K562 (cell line): Measurements from ENCODE around the gene MAL. TPM values are rescaled to one million over a fixed set of nuclear protein-coding genes. Genes with fewer than 3 reads are reported as not detected.

Experiments used
- ATAC-seq: fragments of 200-7000 bp; cut with Tn5 transposase; 3 replicates; pipeline ENCODE4 v1.9.1; 2020; ENCODE audit warnings: moderate library complexity
- BruUV-seq: library from RNA; stranded (reverse); fragments of 400-500 nt; replicated peaks from 2 replicates; lab custom pipeline; 2021; lab: Mats Ljungman, UMichigan
- CTCF ChIA-PET: fragments of 300-600 bp; formaldehyde crosslinking; extraction: SDS; loops from one replicate; lab custom pipeline; 2021; ENCODE audit warnings: low intra/inter-chr PET ratio; lab: Yijun Ruan, JAX
- POLR2A ChIA-PET: fragments of 300-600, 350-650 bp; sonication (Branson Sonifier 250); formaldehyde crosslinking; extraction: SDS; loops from one replicate; lab custom pipeline; 2021; ENCODE audit warnings: antibody characterized with exemption, inconsistent platforms; lab: Yijun Ruan, JAX
- DNase-seq, 4 experiments: peaks; one replicate each; pipeline versions ENCODE4 v3.0.0 to v3.0.0-alpha.2; 2011 to 2018; ENCODE audit warnings: low spot score in 3 of 4, mixed read lengths in 3 of 4; ENCODE audit errors: extremely low read depth in 1 of 4
- FAIRE-seq: peaks from 2 replicates; lab custom pipeline; 2011; peaks lifted over from hg19 to GRCh38; lab: Jason Lieb, UNC
- H2AFZ ChIP-seq: 2 replicates; pipeline ENCODE4 v1.6.0; 2011; ENCODE audit warnings: low read depth, low read length, control low read depth, inconsistent platforms
- H3K27ac ChIP-seq: fragments of 200-600 bp; 3 replicates; pipeline ENCODE4 v1.8.0; 2011; ENCODE audit warnings: low read depth, mild to moderate bottlenecking, control low read depth, inconsistent platforms, low read length, moderate library complexity, mixed read lengths; ENCODE audit errors: extremely low read depth
- H3K27me3 ChIP-seq, 2 experiments: fragments of 300-600 bp in 1 of 2; 2 replicates in 1 of 2; 3 replicates in 1 of 2; pipeline versions ENCODE4 v1.6.0 to v1.8.0; 2011; ENCODE audit warnings: inconsistent platforms in 2 of 2, low read length in 2 of 2, mild to moderate bottlenecking in 1 of 2, mixed read lengths in 1 of 2, moderate library complexity in 1 of 2; ENCODE audit not compliant: control insufficient read depth in 2 of 2, insufficient read depth in 2 of 2
- H3K36me3 ChIP-seq: fragments of 300-600 bp; 3 replicates; pipeline ENCODE4 v1.8.0; 2011; ENCODE audit warnings: mild to moderate bottlenecking, low read length, inconsistent platforms; ENCODE audit not compliant: control insufficient read depth, insufficient read depth
- H3K4me1 ChIP-seq, 2 experiments: fragments of 200-600 bp in 1 of 2; replicated peaks in 1 of 2; 2 replicates in 1 of 2; 3 replicates in 1 of 2; pipeline versions ENCODE4 v1.5.1 to v1.8.0; 2011; ENCODE audit warnings: inconsistent platforms in 2 of 2, low read length in 2 of 2, mild to moderate bottlenecking in 1 of 2, mixed read lengths in 1 of 2, moderate library complexity in 1 of 2; ENCODE audit not compliant: control insufficient read depth in 2 of 2, insufficient read depth in 2 of 2
- H3K4me2 ChIP-seq: 2 replicates; pipeline ENCODE4 v1.6.1; 2011; ENCODE audit warnings: low read length, control low read depth, inconsistent platforms, mixed read lengths; ENCODE audit not compliant: insufficient read depth
- H3K4me3 ChIP-seq: fragments of 200-600 bp; sonication (generic), shearing (Covaris generic); 2 replicates; pipeline ENCODE4 v1.5.1; 2016; ENCODE audit warnings: control low read depth, inconsistent platforms
- H3K79me2 ChIP-seq: fragments of 200-600 bp; 3 replicates; pipeline ENCODE4 v1.8.0; 2011; ENCODE audit warnings: low read length, inconsistent platforms; ENCODE audit not compliant: control insufficient read depth, insufficient read depth
- H3K9ac ChIP-seq, 2 experiments: 2 replicates each; pipeline versions ENCODE4 v1.6.0 to v1.6.1; 2011; ENCODE audit warnings: low read depth in 2 of 2, low read length in 2 of 2, control low read depth in 1 of 2, inconsistent platforms in 1 of 2, mild to moderate bottlenecking in 1 of 2, mixed read lengths in 1 of 2; ENCODE audit not compliant: insufficient read depth in 1 of 2
- H3K9me1 ChIP-seq: one replicate; pipeline ENCODE4 v1.6.0; 2011; ENCODE audit warnings: inconsistent platforms, mild to moderate bottlenecking, low read length, moderate library complexity; ENCODE audit not compliant: control insufficient read depth, insufficient read depth
- H3K9me3 ChIP-seq: replicated peaks from 2 replicates; pipeline ENCODE4 v1.5.1; 2011; ENCODE audit warnings: low read depth, low read length, inconsistent platforms; ENCODE audit not compliant: control insufficient read depth, insufficient read depth
- H4K20me1 ChIP-seq: replicated peaks from 2 replicates; pipeline ENCODE4 v1.6.1; 2011; ENCODE audit warnings: low read length, inconsistent platforms, mixed read lengths; ENCODE audit not compliant: control insufficient read depth, insufficient read depth
- CREB5 ChIP-seq: fragments of 250-450 bp; sonication (Bioruptor Pico); IDR thresholded peaks from 2 replicates; pipeline ENCODE4 v1.5.0; 2020; ENCODE audit warnings: mild to moderate bottlenecking
- CTCF ChIP-seq, 3 experiments: IDR thresholded peaks in 2 of 3; conservative IDR thresholded peaks in 1 of 3; 2 replicates each; pipeline ENCODE4 v1.5.1; 2011 to 2012; ENCODE audit warnings: low read length in 3 of 3, mild to moderate bottlenecking in 3 of 3, control low read depth in 2 of 3, improper control_type of control experiment in 1 of 3, inconsistent platforms in 1 of 3, low read depth in 1 of 3, mixed read lengths in 1 of 3, moderate library complexity in 1 of 3; ENCODE audit not compliant: insufficient read depth in 2 of 3
- CTCFL ChIP-seq: IDR thresholded peaks from 2 replicates; pipeline ENCODE4 v1.6.1; 2011; ENCODE audit warnings: borderline replicate concordance, low read depth, mild to moderate bottlenecking, moderate library complexity, low read length; ENCODE audit not compliant: insufficient read depth, poor library complexity, severe bottlenecking
- FIP1L1 ChIP-seq: fragments of 200-400 bp; formaldehyde crosslinking; IDR thresholded peaks from 2 replicates; pipeline ENCODE4 v1.6.1; 2018; ENCODE audit warnings: mild to moderate bottlenecking, low read depth, low read length; ENCODE audit not compliant: poor library complexity, severe bottlenecking
- IRF2 ChIP-seq: sonication (generic); formaldehyde crosslinking; IDR thresholded peaks from 2 replicates; pipeline ENCODE4 v1.8.1; 2022; ENCODE audit warnings: mild to moderate bottlenecking, missing genetic modification reagents
- MXI1 ChIP-seq: IDR thresholded peaks from 2 replicates; pipeline ENCODE4 v1.6.1; 2011; ENCODE audit warnings: low read depth, mild to moderate bottlenecking, improper control_type of control experiment, low read length
- ZNF212 ChIP-seq: fragments of 450-650 bp; formaldehyde crosslinking; IDR thresholded peaks from 2 replicates; pipeline ENCODE4 v1.4.0; 2020; ENCODE audit warnings: mild to moderate bottlenecking
- WGBS: fragments of 100-300 bp; shearing (Covaris generic); methylation state at CpG from one replicate; pipeline ENCODE4 v1.1.6; 2016; ENCODE audit warnings: low coverage, mixed read lengths; ENCODE audit not compliant: insufficient coverage; ENCODE audit errors: missing lambda C conversion rate; 5-methylcytosine and 5-hydroxymethylcytosine counted together
- in situ Hi-C: fragments of 300-500 bp; cut with MboI; formaldehyde crosslinking; loops from 4 replicates; pipeline ENCODE4 v1.15.0; 2018; ENCODE audit warnings: inconsistent platforms, mixed read lengths
- intact Hi-C: fragments of 100-400 bp; cut with micrococcal nuclease; formaldehyde crosslinking; loops from 2 replicates; pipeline ENCODE4 v1.14.2; 2022
- polyA plus RNA-seq, 8 experiments: library from polyadenylated mRNA; depleted of rRNA in 4 of 8; stranded (reverse) in 5 of 8; unstranded in 3 of 8; fragments of >200 nt; fragmentation: Nextera tagmentation in 2 of 8; fragmentation: Illumina TruSeq in 1 of 8; extraction: Ambion mirVana in 2 of 8; extraction: Trizol in 1 of 8; gene quantifications; 2 replicates each; pipeline versions ENCODE4 v1.2.1 to v1.2.3, GENCODE V29; 2011 to 2014; ENCODE audit warnings: inconsistent platforms in 1 of 8, missing spikeins in 1 of 8
- total RNA-seq, 7 experiments: library from RNA; depleted of rRNA in 6 of 7; stranded (reverse); fragments of >200 nt in 6 of 7; fragmentation: Illumina TruSeq in 2 of 7; extraction: Trizol in 2 of 7; gene quantifications; 2 replicates each; pipeline versions ENCODE4 v1.2.1 to v1.2.3, GENCODE V29; 2011 to 2021; ENCODE audit warnings: low replicate concordance in 1 of 7
- TF ChIP-seq, protein P1 (sequence below): fragments of 450-650 bp; conservative IDR thresholded peaks from 2 replicates; pipeline ENCODE4 v1.6.1; 2016; ENCODE audit warnings: missing genetic modification characterization, low read depth, mild to moderate bottlenecking, missing compliant biosample characterization, moderate library complexity

The MAL gene
- total and polyA plus RNA-seq, 9 of the 15 experiments (the other 6 are each of a cell fraction or from before 2014, with no cell fraction given) = not detected

DNA sequence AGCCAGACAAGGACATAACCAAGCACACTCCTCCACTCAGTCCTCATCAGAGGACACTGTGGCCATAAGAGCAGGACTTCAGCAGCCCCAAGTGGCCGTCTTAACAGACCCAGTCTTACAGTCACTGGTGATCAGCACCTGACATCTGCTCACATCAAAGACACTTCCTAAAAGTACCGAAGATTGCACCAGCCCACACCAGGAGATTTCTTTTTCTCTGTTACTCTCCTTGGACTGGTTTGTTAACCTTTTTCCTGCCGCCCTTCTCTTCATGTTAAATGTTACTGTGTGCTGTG lies 52.0 kb downstream of the MAL start:
- Histone ChIP-seq H3K9me3 (no peaks in the 10 kb centered on the region), H3K4me1 (peaks cover 0 to 10% of the 10 kb centered on the region in 2 experiments; a peak in 3 of 5 replicates), H3K27me3 (peaks cover 9 to 60% of the 10 kb centered on the region in 2 experiments; a peak in 3 of 5 replicates), H3K4me2 (no peak overlapping the region), H2AFZ (no peak overlapping the region), H3K79me2 (no peaks in the 10 kb centered on the region), H3K9ac (no peak overlapping the region), H4K20me1 (no peaks in the 10 kb centered on the region; the same call in 1 of the 2 replicates), H3K27ac (no peak overlapping the region), H3K9me1 (no peaks in the 10 kb centered on the region), H3K4me3 (no peak overlapping the region), H3K36me3 (no peaks in the 10 kb centered on the region)
- ChIA-PET CTCF (interaction anchor here (0.6 to 1.9 kb wide), 3 partner anchors 124 to 238 kb away, joined by 3 to 11 read pairs (median 7); partner anchors contain the start of gene ZNF892), POLR2A (interaction anchor here (1.2 kb wide), 1 partner anchor 14 kb away, joined by 5 read pairs; no protein-coding TSS in a partner anchor)
- BruUV-seq = no TSS peak
- FAIRE-seq = no peak
- 0% methylated on average over 3 of the region's 3 CpGs for WGBS
- peak; percentile 73 for ATAC-seq
- DNase-seq = peak in 1 of 4 experiments; percentile 17
- TF ChIP-seq ZNF212 (CRISPR knock-in tag) (no peak), FIP1L1 (no peak), CREB5 (CRISPR knock-in tag) (no peak), CTCFL (no peak), MXI1 (no peak), IRF2 (no peak), CTCF (IDR thresholded peaks at IDR 0.05 in 2 of 3, conservative IDR thresholded peaks at IDR 0.05 in 1 of 3; ENCODE audit: insufficient read depth in 2 of 3, low read depth in 1 of 3, low read length in 3 of 3) (peak in 2 of 3 experiments; percentile 3 to 21; a peak in 2 of 6 replicates)
- TF ChIP-seq, protein P1, sequence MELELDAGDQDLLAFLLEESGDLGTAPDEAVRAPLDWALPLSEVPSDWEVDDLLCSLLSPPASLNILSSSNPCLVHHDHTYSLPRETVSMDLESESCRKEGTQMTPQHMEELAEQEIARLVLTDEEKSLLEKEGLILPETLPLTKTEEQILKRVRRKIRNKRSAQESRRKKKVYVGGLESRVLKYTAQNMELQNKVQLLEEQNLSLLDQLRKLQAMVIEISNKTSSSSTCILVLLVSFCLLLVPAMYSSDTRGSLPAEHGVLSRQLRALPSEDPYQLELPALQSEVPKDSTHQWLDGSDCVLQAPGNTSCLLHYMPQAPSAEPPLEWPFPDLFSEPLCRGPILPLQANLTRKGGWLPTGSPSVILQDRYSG = no peak
- intact Hi-C loops = loop anchor here (5.0 kb wide), 1 partner anchor 130 kb away; the partner anchor contains the start of gene ZNF892
- in situ Hi-C loops = no loop called here
